ENCODE measurements around the gene GNPTAB.

GNPTAB gene

DNA sequence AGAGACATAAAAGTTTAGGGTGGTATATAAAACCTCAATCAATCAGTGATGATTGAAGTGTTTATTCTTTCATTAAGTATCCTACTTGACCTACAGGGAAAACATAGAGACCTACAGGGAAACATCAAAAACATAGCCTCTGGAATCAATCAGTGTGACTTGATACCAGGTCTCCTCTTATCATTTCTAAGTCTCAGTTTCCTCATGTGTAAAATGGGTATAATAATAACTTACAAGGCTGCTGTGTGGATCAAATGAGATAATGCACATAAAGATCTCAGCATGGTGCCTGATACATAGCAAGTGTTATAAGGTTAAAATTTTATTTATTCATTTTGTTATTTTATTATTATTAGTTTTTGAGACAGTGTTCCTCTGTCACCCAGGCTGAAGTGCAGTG lies 22.2 kb upstream of the GNPTAB start:
- Histone ChIP-seq H3K9me3 (ENCODE audit: control insufficient read depth, low read length) (no peaks in the 10 kb centered on the region), H3K27ac (ENCODE audit: insufficient read depth, low read depth, low read length, poor library complexity, severe bottlenecking) (no peak overlapping the region), H3K4me1 (ENCODE audit: control insufficient read depth, insufficient read depth, low read length) (no peaks in the 10 kb centered on the region), H3K4me3 (ENCODE audit: insufficient read depth, low read depth, low read length) (no peak overlapping the region), H3K36me3 (ENCODE audit: control insufficient read depth, insufficient read depth, low read length) (no peaks in the 10 kb centered on the region), H3K27me3 (ENCODE audit: control insufficient read depth, insufficient read depth, low read length, poor library complexity, severe bottlenecking) (no peaks in the 10 kb centered on the region)

- no peaks in the 10 kb centered on the region for H3K9me3 ChIP-seq (ENCODE audit: control insufficient read depth, low read length)
- H3K4me1 ChIP-seq (ENCODE audit: control insufficient read depth, insufficient read depth, low read length), result no peaks in the 10 kb centered on the region
- H3K4me3 ChIP-seq (ENCODE audit: insufficient read depth, low read depth, low read length), result no peak overlapping the region
- H3K27ac ChIP-seq (ENCODE audit: insufficient read depth, low read depth, low read length, poor library complexity, severe bottlenecking), result no peak overlapping the region
- H3K36me3 ChIP-seq (ENCODE audit: control insufficient read depth, insufficient read depth, low read length), result no peaks in the 10 kb centered on the region
- H3K27me3 ChIP-seq (ENCODE audit: control insufficient read depth, insufficient read depth, low read length, poor library complexity, severe bottlenecking), result no peaks in the 10 kb centered on the region
- WGBS, 2 experiments, result 92% methylated on average over 1 of the region's 1 CpG; no CpG with 5 or more reads in 1 of the 2 experiments
Measured at GRCh38 chr12:101850199-101850598, 19.4 kb upstream of the GNPTAB start.

DNA sequence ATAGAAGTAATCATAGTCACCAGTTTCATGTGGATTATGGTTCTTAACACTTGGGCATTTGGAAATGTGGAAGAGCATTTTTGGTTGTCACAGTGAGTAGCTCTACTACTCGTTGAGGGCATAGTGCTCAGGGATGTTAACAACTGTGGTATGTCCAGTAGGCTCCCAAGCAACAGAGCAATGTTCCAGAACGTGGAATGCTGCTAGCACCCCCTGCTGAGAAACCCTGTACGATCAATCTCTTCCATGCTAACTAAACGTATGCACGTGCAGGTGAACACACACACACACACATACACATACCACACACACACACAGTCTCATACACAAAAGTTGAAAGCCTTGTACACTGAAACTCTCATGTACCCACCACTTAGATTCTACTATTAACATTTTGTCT lies 16.6 kb upstream of the GNPTAB start:
- H3K9me3 ChIP-seq (ENCODE audit: control insufficient read depth, low read length), result no peaks in the 10 kb centered on the region
- no peaks in the 10 kb centered on the region for H3K27me3 ChIP-seq (ENCODE audit: control insufficient read depth, insufficient read depth, low read length, poor library complexity, severe bottlenecking)
- H3K4me3 ChIP-seq (ENCODE audit: insufficient read depth, low read depth, low read length), result no peak overlapping the region
- 83 to 89% methylated on average over 5 of the region's 5 CpGs for WGBS, 2 experiments
- no peaks in the 10 kb centered on the region for H3K36me3 ChIP-seq (ENCODE audit: control insufficient read depth, insufficient read depth, low read length)
- H3K4me1 ChIP-seq (ENCODE audit: control insufficient read depth, insufficient read depth, low read length), result no peaks in the 10 kb centered on the region
- H3K27ac ChIP-seq (ENCODE audit: insufficient read depth, low read depth, low read length, poor library complexity, severe bottlenecking), result no peak overlapping the region

DNA sequence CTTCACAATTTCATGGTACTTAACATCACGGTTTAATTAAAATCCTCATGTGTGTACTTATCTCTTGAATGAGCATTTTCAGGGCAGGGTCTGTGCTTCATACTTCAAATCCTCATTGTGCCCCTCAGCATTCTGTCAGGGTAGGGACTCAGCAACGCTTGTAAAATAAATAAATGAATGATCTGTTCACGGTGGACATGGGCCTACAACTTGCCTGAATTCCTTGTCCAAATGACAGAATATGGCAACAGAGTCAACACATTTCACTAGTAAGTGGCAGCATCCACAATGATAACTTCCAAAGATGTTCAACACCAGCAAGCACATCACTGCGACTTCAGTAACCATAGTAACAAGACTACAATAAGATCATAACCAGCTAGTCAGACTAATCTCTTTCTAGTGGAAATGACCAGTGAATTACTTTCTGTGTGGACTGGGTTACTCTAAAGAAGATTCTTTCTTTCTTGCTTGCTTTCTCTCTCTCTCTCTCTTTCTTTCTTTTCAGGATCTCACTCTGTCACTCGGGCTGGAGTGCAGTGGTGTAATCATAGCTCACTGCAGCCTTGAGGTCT lies 14.5 kb upstream of the GNPTAB start:
- no peaks in the 10 kb centered on the region for H3K9me3 ChIP-seq (ENCODE audit: control insufficient read depth, low read length)
- H3K27ac ChIP-seq (ENCODE audit: insufficient read depth, low read depth, low read length, poor library complexity, severe bottlenecking), result no peak overlapping the region
- H3K4me3 ChIP-seq (ENCODE audit: insufficient read depth, low read depth, low read length), result no peak overlapping the region
- WGBS, 2 experiments, result 88 to 93% methylated on average over 5 of the region's 5 CpGs
- no peaks in the 10 kb centered on the region for H3K4me1 ChIP-seq (ENCODE audit: control insufficient read depth, insufficient read depth, low read length)
- no peaks in the 10 kb centered on the region for H3K36me3 ChIP-seq (ENCODE audit: control insufficient read depth, insufficient read depth, low read length)
- no peaks in the 10 kb centered on the region for H3K27me3 ChIP-seq (ENCODE audit: control insufficient read depth, insufficient read depth, low read length, poor library complexity, severe bottlenecking)

DNA sequence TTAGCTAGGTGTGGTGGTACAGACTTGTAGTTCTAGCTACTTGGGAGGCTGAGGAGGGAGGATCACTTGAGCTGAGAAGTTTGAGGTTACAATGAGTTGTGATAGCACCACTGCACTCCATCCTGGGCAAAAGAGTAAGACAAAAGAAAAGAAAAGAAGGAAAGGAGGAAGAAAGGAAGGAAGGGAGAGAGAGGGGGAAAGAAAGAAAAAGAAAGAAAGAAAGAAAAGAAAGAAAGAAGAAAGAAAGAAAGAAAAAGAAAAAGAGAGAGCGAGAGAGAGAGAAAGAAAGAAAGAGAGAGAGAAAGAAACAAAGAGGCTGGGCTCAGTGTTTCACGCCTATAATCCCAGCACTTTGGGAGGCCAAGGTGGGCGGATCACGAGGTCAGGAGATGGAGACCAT lies 10.3 kb upstream of the GNPTAB start:
- WGBS, 2 experiments, result 87 to 91% methylated on average over 4 of the region's 4 CpGs

GRCh38 chr12:101839324-101840283 lies 8.8 kb upstream of the GNPTAB start:
- H3K9me3 ChIP-seq (ENCODE audit: control insufficient read depth, low read length), result no peaks in the 10 kb centered on the region
- H3K27me3 ChIP-seq (ENCODE audit: control insufficient read depth, insufficient read depth, low read length, poor library complexity, severe bottlenecking), result no peaks in the 10 kb centered on the region
- no peak overlapping the region for H3K27ac ChIP-seq (ENCODE audit: insufficient read depth, low read depth, low read length, poor library complexity, severe bottlenecking)
- no peaks in the 10 kb centered on the region for H3K36me3 ChIP-seq (ENCODE audit: control insufficient read depth, insufficient read depth, low read length)
- WGBS, 2 experiments, result 44 to 63% methylated on average over 3 to 5 of the region's 6 CpGs
- no peaks in the 10 kb centered on the region for H3K4me1 ChIP-seq (ENCODE audit: control insufficient read depth, insufficient read depth, low read length)
- no peak overlapping the region for H3K4me3 ChIP-seq (ENCODE audit: insufficient read depth, low read depth, low read length)

More for the DNA sequence above, 10.3 kb upstream of the GNPTAB start:
- H3K9me3 ChIP-seq (ENCODE audit: control insufficient read depth, low read length), result no peaks in the 10 kb centered on the region
- H3K36me3 ChIP-seq (ENCODE audit: control insufficient read depth, insufficient read depth, low read length), result no peaks in the 10 kb centered on the region
- H3K4me1 ChIP-seq (ENCODE audit: control insufficient read depth, insufficient read depth, low read length), result no peaks in the 10 kb centered on the region
- H3K4me3 ChIP-seq (ENCODE audit: insufficient read depth, low read depth, low read length), result no peak overlapping the region
- H3K27ac ChIP-seq (ENCODE audit: insufficient read depth, low read depth, low read length, poor library complexity, severe bottlenecking), result no peak overlapping the region
- H3K27me3 ChIP-seq (ENCODE audit: control insufficient read depth, insufficient read depth, low read length, poor library complexity, severe bottlenecking), result no peaks in the 10 kb centered on the region

GRCh38 chr12:101838628-101839323 lies 8.0 kb upstream of the GNPTAB start:
- Histone ChIP-seq H3K9me3 (ENCODE audit: control insufficient read depth, low read length) (no peaks in the 10 kb centered on the region), H3K27me3 (ENCODE audit: control insufficient read depth, insufficient read depth, low read length, poor library complexity, severe bottlenecking) (no peaks in the 10 kb centered on the region), H3K27ac (ENCODE audit: insufficient read depth, low read depth, low read length, poor library complexity, severe bottlenecking) (no peak overlapping the region), H3K4me3 (ENCODE audit: insufficient read depth, low read depth, low read length) (no peak overlapping the region), H3K36me3 (ENCODE audit: control insufficient read depth, insufficient read depth, low read length) (no peaks in the 10 kb centered on the region), H3K4me1 (ENCODE audit: control insufficient read depth, insufficient read depth, low read length) (no peaks in the 10 kb centered on the region)
- 93 to 97% methylated on average over 2 to 3 of the region's 3 CpGs for WGBS, 2 experiments

GRCh38 chr12:101832030-101832429 lies 1.3 kb upstream of the GNPTAB start:
- Histone ChIP-seq H3K9me3 (ENCODE audit: control insufficient read depth, low read length) (no peaks in the 10 kb centered on the region), H3K4me3 (ENCODE audit: insufficient read depth, low read depth, low read length) (no peak overlapping the region), H3K4me1 (ENCODE audit: control insufficient read depth, insufficient read depth, low read length) (no peaks in the 10 kb centered on the region), H3K27me3 (ENCODE audit: control insufficient read depth, insufficient read depth, low read length, poor library complexity, severe bottlenecking) (peaks cover 5% of the 10 kb centered on the region), H3K27ac (ENCODE audit: insufficient read depth, low read depth, low read length, poor library complexity, severe bottlenecking) (no peak overlapping the region), H3K36me3 (ENCODE audit: control insufficient read depth, insufficient read depth, low read length) (no peaks in the 10 kb centered on the region)
- WGBS, 2 experiments, result 88 to 92% methylated on average over 1 of the region's 1 CpG

DNA sequence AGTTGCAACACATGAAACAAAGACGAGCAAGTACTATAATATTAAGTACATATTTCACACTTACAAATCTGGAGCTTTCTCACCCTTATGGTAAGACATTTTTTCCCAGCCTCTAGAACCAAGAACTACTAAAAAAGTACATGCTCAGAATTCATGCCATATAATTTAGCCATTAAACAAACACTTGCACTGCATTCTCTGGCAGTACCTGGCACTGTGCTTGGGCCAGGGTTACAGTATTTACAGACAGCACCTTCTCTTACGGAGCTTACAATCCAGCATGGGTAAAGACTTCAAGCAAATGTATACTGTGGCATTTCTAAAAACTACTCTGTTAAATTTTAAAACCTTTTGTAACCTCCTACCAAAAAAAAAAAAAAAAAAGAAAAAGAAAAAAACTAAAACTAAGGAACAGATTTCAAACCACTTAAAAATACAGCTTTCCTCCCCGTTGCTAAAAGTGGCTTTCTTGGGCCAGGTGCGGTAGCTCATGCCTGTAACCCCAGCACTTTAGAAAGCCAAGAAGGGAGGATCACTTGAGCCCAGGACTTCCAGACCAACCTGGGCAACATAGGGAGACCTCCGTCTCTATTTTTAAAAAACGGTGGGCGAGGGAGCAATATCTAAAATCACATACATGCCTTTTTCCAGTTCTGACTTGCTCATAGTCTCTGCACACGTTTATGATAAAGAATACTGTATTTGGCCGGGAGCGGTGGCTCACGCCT lies 956 bp downstream of the GNPTAB start:
- 16 to 18% methylated on average over 11 of the region's 11 CpGs for WGBS, 2 experiments
- H3K4me3 ChIP-seq (ENCODE audit: insufficient read depth, low read depth, low read length), result peak overlapping the region; percentile 87
- no peaks in the 10 kb centered on the region for H3K9me3 ChIP-seq (ENCODE audit: control insufficient read depth, low read length)
- no peak overlapping the region for H3K27ac ChIP-seq (ENCODE audit: insufficient read depth, low read depth, low read length, poor library complexity, severe bottlenecking)
- no peaks in the 10 kb centered on the region for H3K36me3 ChIP-seq (ENCODE audit: control insufficient read depth, insufficient read depth, low read length)
- peaks cover 5% of the 10 kb centered on the region for H3K27me3 ChIP-seq (ENCODE audit: control insufficient read depth, insufficient read depth, low read length, poor library complexity, severe bottlenecking)
- H3K4me1 ChIP-seq (ENCODE audit: control insufficient read depth, insufficient read depth, low read length), result no peaks in the 10 kb centered on the region
